ENCODE results near the gene SBF1. TPM values are rescaled to one million over a fixed set of nuclear protein-coding genes. Genes with fewer than 3 reads are reported as not detected.
A peak's percentile ranks its signal among the peaks of the same experiment; 100 is the strongest.

The SBF1 gene
- total and polyA plus RNA-seq, 4 donors, result 8.3 to 37.6 (median 16.4) TPM

DNA sequence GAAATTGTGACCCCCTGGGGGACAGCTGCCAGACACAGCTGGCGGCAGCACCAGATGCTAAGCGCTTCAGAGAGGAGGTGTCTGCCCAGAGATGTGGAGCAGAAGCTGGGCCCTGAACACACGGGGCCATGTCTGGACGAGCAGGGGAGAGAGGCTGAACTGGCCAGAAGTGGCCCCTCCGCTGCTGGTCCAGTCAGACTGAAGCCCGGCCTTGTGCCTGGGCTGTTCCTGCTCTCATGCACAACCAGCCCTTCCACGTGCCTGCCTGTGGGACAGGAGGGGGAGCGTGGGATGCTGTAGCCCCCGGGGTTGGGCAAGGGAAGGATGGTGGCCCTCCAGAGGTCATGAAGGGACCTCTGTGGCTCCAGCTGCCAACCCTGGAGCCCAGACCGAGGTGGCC, 8.3 kb upstream of the SBF1 start:
- H3K4me3 ChIP-seq (ENCODE audit: low read depth in 1 of 3, low read length in 3 of 3), result no peak overlapping the region
- WGBS, result 89% methylated on average over 10 of the region's 10 CpGs
- no peak for DNase-seq (ENCODE audit: low spot score)
- peaks cover 0 to 27% (median 8%) of the 10 kb centered on the region in 4 donors for H3K4me1 ChIP-seq (ENCODE audit: control insufficient read depth in 4 of 4, insufficient read depth in 4 of 4, low read length in 3 of 4)
- no peak overlapping the region for H3K27ac ChIP-seq (ENCODE audit: low read depth in 1 of 2, low read length in 2 of 2)
- H3K27me3 ChIP-seq (ENCODE audit: control insufficient read depth in 4 of 4, insufficient read depth in 4 of 4, low read length in 3 of 4), result no peaks in the 10 kb centered on the region
- H3K9ac ChIP-seq (ENCODE audit: low read depth in 1 of 2, low read length in 2 of 2), result no peak overlapping the region
- no peaks in the 10 kb centered on the region for H3K9me3 ChIP-seq (ENCODE audit: control insufficient read depth in 4 of 4, low read length in 3 of 4)
- peaks cover 0 to 1% (median 0%) of the 10 kb centered on the region in 4 donors for H3K36me3 ChIP-seq (ENCODE audit: control insufficient read depth in 4 of 4, insufficient read depth in 3 of 4, low read depth in 1 of 4, low read length in 3 of 4)
- no peak for TF ChIP-seq JUND (IDR thresholded peaks at IDR 0.05)
- TF ChIP-seq, protein P1, sequence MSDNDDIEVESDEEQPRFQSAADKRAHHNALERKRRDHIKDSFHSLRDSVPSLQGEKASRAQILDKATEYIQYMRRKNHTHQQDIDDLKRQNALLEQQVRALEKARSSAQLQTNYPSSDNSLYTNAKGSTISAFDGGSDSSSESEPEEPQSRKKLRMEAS (IDR thresholded peaks at IDR 0.05), result no peak
- TF ChIP-seq, protein P2, sequence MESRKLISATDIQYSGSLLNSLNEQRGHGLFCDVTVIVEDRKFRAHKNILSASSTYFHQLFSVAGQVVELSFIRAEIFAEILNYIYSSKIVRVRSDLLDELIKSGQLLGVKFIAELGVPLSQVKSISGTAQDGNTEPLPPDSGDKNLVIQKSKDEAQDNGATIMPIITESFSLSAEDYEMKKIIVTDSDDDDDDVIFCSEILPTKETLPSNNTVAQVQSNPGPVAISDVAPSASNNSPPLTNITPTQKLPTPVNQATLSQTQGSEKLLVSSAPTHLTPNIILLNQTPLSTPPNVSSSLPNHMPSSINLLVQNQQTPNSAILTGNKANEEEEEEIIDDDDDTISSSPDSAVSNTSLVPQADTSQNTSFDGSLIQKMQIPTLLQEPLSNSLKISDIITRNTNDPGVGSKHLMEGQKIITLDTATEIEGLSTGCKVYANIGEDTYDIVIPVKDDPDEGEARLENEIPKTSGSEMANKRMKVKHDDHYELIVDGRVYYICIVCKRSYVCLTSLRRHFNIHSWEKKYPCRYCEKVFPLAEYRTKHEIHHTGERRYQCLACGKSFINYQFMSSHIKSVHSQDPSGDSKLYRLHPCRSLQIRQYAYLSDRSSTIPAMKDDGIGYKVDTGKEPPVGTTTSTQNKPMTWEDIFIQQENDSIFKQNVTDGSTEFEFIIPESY (IDR thresholded peaks at IDR 0.05), result no peak
- no peak for TF ChIP-seq GABPA (IDR thresholded peaks at IDR 0.05 in 1 of 2, conservative IDR thresholded peaks at IDR 0.05 in 1 of 2)
- no peak for TF ChIP-seq FOXA2 (IDR thresholded peaks at IDR 0.05)

DNA sequence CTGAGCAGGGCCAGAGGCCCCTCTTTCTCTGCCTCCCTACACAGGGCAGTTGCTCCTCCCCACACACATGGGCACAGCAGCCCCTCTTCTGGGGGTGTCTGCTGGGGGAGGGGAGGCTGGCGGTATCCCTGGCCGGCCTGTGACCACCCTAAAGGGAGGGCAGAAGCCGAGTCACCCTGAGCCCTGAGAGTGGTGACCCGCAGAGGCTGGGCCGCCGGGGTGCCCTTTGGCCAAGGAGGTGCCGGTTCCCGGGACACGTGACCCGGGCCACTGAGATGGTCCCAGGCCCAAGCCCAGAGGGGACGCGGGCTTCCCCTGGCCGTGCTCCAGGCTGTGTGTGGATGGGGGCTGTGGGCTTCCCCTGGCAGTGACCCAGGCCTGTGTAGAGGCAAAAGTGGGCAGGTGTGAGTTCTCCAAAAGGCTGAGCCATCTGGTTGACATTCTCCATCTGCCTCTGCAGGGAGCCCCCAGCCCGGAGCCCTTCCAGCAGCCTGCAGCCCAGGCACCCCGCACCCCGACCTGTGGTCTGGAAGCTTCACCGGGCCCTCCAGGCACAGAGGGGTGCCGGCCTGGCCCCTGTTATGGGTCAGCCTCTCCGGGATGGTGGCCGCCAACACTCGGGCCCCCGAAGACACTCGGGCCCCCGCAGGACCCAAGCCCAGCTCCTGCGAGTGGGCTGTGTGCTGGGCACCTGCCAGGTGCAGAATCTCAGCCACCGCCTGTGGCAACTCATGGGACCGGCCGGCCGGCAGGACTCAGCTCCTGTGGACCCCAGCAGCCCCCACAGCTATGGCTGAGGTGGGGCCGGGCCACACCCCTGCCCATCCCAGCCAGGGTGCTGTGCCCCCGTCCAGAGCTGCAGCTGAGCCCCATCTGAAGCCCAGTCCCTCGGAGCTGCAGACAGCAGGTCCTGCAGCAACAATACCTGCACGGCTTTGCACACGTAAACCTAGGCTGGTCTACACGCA, 7.6 kb upstream of the SBF1 start:
- 75% methylated on average over 35 of the region's 35 CpGs for WGBS
- no peaks in the 10 kb centered on the region for H3K9me3 ChIP-seq (ENCODE audit: control insufficient read depth in 4 of 4, low read length in 3 of 4)
- H3K27ac ChIP-seq (ENCODE audit: low read depth in 1 of 2, low read length in 2 of 2), result peak overlapping the region in 1 of 2 donors; percentile 29
- no peak for DNase-seq (ENCODE audit: low spot score)
- H3K4me3 ChIP-seq (ENCODE audit: low read depth in 1 of 3, low read length in 3 of 3), result peak overlapping the region in 2 of 3 donors; percentile 52 to 66
- peak overlapping the region in 1 of 2 donors; percentile 18 for H3K9ac ChIP-seq (ENCODE audit: low read depth in 1 of 2, low read length in 2 of 2)
- no peaks in the 10 kb centered on the region for H3K27me3 ChIP-seq (ENCODE audit: control insufficient read depth in 4 of 4, insufficient read depth in 4 of 4, low read length in 3 of 4)
- peaks cover 0 to 27% (median 8%) of the 10 kb centered on the region in 4 donors for H3K4me1 ChIP-seq (ENCODE audit: control insufficient read depth in 4 of 4, insufficient read depth in 4 of 4, low read length in 3 of 4)
- TF ChIP-seq, protein P3, sequence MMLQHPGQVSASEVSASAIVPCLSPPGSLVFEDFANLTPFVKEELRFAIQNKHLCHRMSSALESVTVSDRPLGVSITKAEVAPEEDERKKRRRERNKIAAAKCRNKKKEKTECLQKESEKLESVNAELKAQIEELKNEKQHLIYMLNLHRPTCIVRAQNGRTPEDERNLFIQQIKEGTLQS (IDR thresholded peaks at IDR 0.05), result no peak
- no peak for TF ChIP-seq RAD21 (IDR thresholded peaks at IDR 0.05)
- no peak for TF ChIP-seq HNF4G (IDR thresholded peaks at IDR 0.05)
- TF ChIP-seq RXRA (IDR thresholded peaks at IDR 0.05), result peak in 1 of 2 donors; percentile 28
- peaks cover 0 to 1% (median 0%) of the 10 kb centered on the region in 4 donors for H3K36me3 ChIP-seq (ENCODE audit: control insufficient read depth in 4 of 4, insufficient read depth in 3 of 4, low read depth in 1 of 4, low read length in 3 of 4)

DNA sequence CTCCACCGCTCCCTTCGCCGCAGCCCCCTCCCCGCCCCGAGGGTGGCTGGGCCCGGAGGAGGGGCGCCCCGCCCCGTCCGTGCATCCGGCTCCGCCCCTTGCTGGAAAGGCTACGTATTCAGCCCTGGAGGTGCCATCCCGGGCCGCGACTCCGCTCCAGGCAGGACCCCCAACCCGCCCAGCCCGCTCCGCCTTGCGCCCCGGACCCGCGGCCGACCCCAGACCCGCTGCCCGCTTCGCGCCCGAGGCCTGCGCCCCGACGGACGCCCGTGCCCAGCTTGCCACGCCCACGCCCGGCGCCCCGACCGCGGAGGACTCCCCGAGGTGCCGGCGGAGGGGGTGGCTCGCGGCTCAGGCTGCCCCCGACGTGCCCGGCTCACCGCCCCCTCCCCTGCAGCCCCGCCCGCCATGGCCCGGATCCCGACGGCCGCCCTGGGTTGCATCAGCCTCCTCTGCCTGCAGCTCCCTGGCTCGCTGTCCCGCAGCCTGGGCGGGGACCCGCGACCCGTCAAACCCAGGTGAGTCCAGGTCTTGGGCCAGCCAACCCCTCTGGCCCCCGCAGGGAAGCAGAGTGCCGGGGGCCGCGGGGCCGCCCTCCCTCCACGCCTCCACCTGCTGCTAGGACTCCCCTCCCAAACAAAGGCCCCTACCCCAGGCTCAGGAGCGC, 6.7 kb upstream of the SBF1 start, which contains the start of gene ADM2:
ADM2 (plus strand) TSS at position 104 of the 667 bp plus-strand sequence; CDS start at position 409, 305 bp downstream.
- H3K9ac ChIP-seq (ENCODE audit: low read depth in 1 of 2, low read length in 2 of 2), result peak within 1 kb of the TSS in 1 of 2 donors; percentile 18
- DNase-seq (ENCODE audit: low spot score), result no peak
- peaks cover 0 to 27% (median 8%) of the 10 kb centered on the region in 4 donors for H3K4me1 ChIP-seq (ENCODE audit: control insufficient read depth in 4 of 4, insufficient read depth in 4 of 4, low read length in 3 of 4)
- 4% methylated on average over 70 of the region's 70 CpGs for WGBS
- TF ChIP-seq, protein P3 (IDR thresholded peaks at IDR 0.05), result no peak
- no peak for TF ChIP-seq HNF4A (conservative IDR thresholded peaks at IDR 0.05)
- TF ChIP-seq EGR1 (IDR thresholded peaks at IDR 0.05; ENCODE audit: low read depth in 2 of 2), result no peak
- TF ChIP-seq YY1 (IDR thresholded peaks at IDR 0.05), result no peak
- TF ChIP-seq, protein P4, sequence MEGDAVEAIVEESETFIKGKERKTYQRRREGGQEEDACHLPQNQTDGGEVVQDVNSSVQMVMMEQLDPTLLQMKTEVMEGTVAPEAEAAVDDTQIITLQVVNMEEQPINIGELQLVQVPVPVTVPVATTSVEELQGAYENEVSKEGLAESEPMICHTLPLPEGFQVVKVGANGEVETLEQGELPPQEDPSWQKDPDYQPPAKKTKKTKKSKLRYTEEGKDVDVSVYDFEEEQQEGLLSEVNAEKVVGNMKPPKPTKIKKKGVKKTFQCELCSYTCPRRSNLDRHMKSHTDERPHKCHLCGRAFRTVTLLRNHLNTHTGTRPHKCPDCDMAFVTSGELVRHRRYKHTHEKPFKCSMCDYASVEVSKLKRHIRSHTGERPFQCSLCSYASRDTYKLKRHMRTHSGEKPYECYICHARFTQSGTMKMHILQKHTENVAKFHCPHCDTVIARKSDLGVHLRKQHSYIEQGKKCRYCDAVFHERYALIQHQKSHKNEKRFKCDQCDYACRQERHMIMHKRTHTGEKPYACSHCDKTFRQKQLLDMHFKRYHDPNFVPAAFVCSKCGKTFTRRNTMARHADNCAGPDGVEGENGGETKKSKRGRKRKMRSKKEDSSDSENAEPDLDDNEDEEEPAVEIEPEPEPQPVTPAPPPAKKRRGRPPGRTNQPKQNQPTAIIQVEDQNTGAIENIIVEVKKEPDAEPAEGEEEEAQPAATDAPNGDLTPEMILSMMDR (IDR thresholded peaks at IDR 0.05; ENCODE audit: low read depth, low read length, missing input control), result no peak
- TF ChIP-seq, protein P2 (IDR thresholded peaks at IDR 0.05), result no peak
- TF ChIP-seq FOXA2 (IDR thresholded peaks at IDR 0.05), result no peak
- no peak for TF ChIP-seq SP1 (IDR thresholded peaks at IDR 0.05)
- TF ChIP-seq, protein P1 (IDR thresholded peaks at IDR 0.05), result no peak
- TF ChIP-seq GABPA (IDR thresholded peaks at IDR 0.05 in 1 of 2, conservative IDR thresholded peaks at IDR 0.05 in 1 of 2), result no peak
- TF ChIP-seq FOXA1 (IDR thresholded peaks at IDR 0.05), result no peak
- H3K9me3 ChIP-seq (ENCODE audit: control insufficient read depth in 4 of 4, low read length in 3 of 4), result no peaks in the 10 kb centered on the region
- H3K36me3 ChIP-seq (ENCODE audit: control insufficient read depth in 4 of 4, insufficient read depth in 3 of 4, low read depth in 1 of 4, low read length in 3 of 4), result peaks cover 0 to 1% (median 0%) of the 10 kb centered on the region in 4 donors
- H3K4me3 ChIP-seq (ENCODE audit: low read depth in 1 of 3, low read length in 3 of 3), result peak within 1 kb of the TSS in 2 of 3 donors; percentile 52 to 66
- H3K27ac ChIP-seq (ENCODE audit: low read depth in 1 of 2, low read length in 2 of 2), result peak within 1 kb of the TSS in 1 of 2 donors; percentile 29
- no peaks in the 10 kb centered on the region for H3K27me3 ChIP-seq (ENCODE audit: control insufficient read depth in 4 of 4, insufficient read depth in 4 of 4, low read length in 3 of 4)
